ENCODE measurements around the gene CFAP97. TPM values are rescaled to one million over a fixed set of nuclear protein-coding genes. Genes with fewer than 3 reads are reported as not detected.

The CFAP97 gene
- total and polyA plus RNA-seq, 2 donors from 2014 or later = 8.0 to 39.4 TPM

DNA sequence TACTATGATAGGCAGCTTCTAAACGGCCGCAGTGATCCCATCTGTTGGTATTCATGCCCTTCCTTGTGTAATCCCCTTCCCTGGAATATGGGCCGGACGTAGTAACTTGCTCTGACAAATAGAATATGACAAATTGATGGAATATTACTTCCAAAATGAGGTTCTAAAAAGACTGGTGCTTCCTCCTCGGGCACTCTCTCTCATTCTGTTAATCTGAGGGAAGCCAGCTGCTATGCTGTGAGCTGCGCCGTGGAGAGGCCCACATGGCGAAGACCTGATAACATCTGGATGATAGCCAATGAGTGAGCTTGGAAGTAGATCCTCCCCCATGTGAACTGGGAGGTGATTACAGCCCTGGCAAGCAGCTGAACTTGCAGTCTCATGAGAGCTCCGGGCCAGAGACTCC is 88.0 kb downstream of the CFAP97 start:
- H3K4me1 ChIP-seq (ENCODE audit: control insufficient read depth in 2 of 3, insufficient read depth in 2 of 3, low read depth in 1 of 3, low read length in 3 of 3) = peaks cover 0 to 13% (median 9%) of the 10 kb centered on the region in 3 donors
- peak overlapping the region in 1 of 3 donors; percentile 29 for H3K4me3 ChIP-seq (ENCODE audit: low read length in 3 of 3)
- H3K27me3 ChIP-seq (ENCODE audit: control insufficient read depth, insufficient read depth, low read length) = no peaks in the 10 kb centered on the region
- H3K27ac ChIP-seq (ENCODE audit: low read depth in 2 of 2, low read length in 2 of 2) = peak overlapping the region; percentile 58 to 73
- H3K9me3 ChIP-seq (ENCODE audit: control insufficient read depth in 2 of 3, insufficient read depth in 1 of 3, low read length in 3 of 3) = no peaks in the 10 kb centered on the region
- intact Hi-C loops (cut with DNase I) = no loop called here
- no peak for FAIRE-seq
- DNase-seq = peak; percentile 87 to 96 (median 89)
- peak overlapping the region in 2 of 3 donors; percentile 37 to 62 for H3K9ac ChIP-seq (ENCODE audit: low read length in 3 of 3)
- H3K36me3 ChIP-seq (ENCODE audit: control insufficient read depth in 2 of 3, insufficient read depth in 3 of 3, low read length in 3 of 3) = no peaks in the 10 kb centered on the region
- TF ChIP-seq CTCF (IDR thresholded peaks at IDR 0.05; ENCODE audit: borderline replicate concordance, extremely low read depth, insufficient read depth) = no peak

GRCh38 chr4:185113340-185113739 is 90.5 kb downstream of the CFAP97 start:
- intact Hi-C loops (cut with DNase I) = no loop called here
- H3K27me3 ChIP-seq (ENCODE audit: control insufficient read depth, insufficient read depth, low read length) = no peaks in the 10 kb centered on the region
- DNase-seq = no peak
- peaks cover 0 to 19% (median 11%) of the 10 kb centered on the region in 3 donors for H3K4me1 ChIP-seq (ENCODE audit: control insufficient read depth in 2 of 3, insufficient read depth in 2 of 3, low read depth in 1 of 3, low read length in 3 of 3)
- no peak overlapping the region for H3K27ac ChIP-seq (ENCODE audit: low read depth in 2 of 2, low read length in 2 of 2)
- FAIRE-seq = no peak
- H3K9ac ChIP-seq (ENCODE audit: low read length in 3 of 3) = no peak overlapping the region
- TF ChIP-seq CTCF (IDR thresholded peaks at IDR 0.05; ENCODE audit: borderline replicate concordance, extremely low read depth, insufficient read depth) = no peak
- no peaks in the 10 kb centered on the region for H3K36me3 ChIP-seq (ENCODE audit: control insufficient read depth in 2 of 3, insufficient read depth in 3 of 3, low read length in 3 of 3)
- H3K4me3 ChIP-seq (ENCODE audit: low read length in 3 of 3) = no peak overlapping the region
- no peaks in the 10 kb centered on the region for H3K9me3 ChIP-seq (ENCODE audit: control insufficient read depth in 2 of 3, insufficient read depth in 1 of 3, low read length in 3 of 3)

DNA sequence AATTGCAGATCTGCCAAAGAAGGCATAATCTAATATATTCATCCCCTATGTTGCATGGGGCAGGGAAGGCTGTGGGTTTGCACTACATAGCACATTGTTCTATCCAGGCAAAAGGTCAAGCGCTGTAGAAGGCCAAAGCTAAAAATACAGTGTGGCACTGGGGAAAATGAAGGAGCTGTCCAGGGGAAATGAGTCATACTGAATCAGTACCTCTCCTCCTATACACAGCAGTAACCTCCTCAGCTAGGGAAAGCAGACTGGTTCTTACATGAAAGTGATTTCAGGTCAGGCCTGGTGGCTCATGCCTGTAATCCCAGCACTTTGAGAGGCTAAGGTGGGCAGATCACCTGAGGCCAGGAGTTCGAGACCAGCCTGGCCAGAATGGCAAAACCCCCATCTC is 91.7 kb downstream of the CFAP97 start:
- FAIRE-seq (no peak), DNase-seq (peak in 2 of 5 donors; percentile 38 to 51)
- Histone ChIP-seq H3K9me3 (ENCODE audit: control insufficient read depth in 2 of 3, insufficient read depth in 1 of 3, low read length in 3 of 3) (no peaks in the 10 kb centered on the region), H3K27ac (ENCODE audit: low read depth in 2 of 2, low read length in 2 of 2) (peak overlapping the region; percentile 49 to 77), H3K9ac (ENCODE audit: low read length in 3 of 3) (peak overlapping the region in 1 of 3 donors; percentile 30), H3K36me3 (ENCODE audit: control insufficient read depth in 2 of 3, insufficient read depth in 3 of 3, low read length in 3 of 3) (no peaks in the 10 kb centered on the region), H3K4me1 (ENCODE audit: control insufficient read depth in 2 of 3, insufficient read depth in 2 of 3, low read depth in 1 of 3, low read length in 3 of 3) (peaks cover 0 to 26% (median 13%) of the 10 kb centered on the region in 3 donors), H3K4me3 (ENCODE audit: low read length in 3 of 3) (no peak overlapping the region), H3K27me3 (ENCODE audit: control insufficient read depth, insufficient read depth, low read length) (no peaks in the 10 kb centered on the region)
- intact Hi-C loops (cut with DNase I) = no loop called here
- no peak for TF ChIP-seq CTCF (IDR thresholded peaks at IDR 0.05; ENCODE audit: borderline replicate concordance, extremely low read depth, insufficient read depth)

DNA sequence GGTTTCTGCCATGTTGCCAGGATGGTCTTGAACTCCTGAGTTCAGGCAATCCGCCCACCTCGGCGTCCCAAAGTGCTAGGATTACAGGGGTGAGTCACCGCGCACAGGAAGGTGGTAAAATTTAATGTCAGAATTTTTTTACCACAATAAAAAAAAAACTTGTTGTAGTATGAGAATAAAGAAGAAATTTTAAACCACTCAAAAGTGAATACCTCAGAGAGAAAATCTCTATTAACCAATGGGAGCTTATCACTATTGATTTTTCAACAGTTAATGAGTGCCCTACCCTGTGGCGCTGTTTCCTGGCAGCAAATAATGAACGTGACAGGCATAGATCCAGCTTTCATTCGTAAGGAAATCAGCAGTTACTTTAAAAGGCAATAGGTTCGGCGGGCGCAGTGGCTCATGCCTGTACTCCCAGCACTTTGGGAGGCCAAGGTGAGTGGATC is 93.4 kb downstream of the CFAP97 start:
- intact Hi-C loops (cut with DNase I) = no loop called here
- TF ChIP-seq CTCF (IDR thresholded peaks at IDR 0.05; ENCODE audit: borderline replicate concordance, extremely low read depth, insufficient read depth) = no peak
- H3K4me3 ChIP-seq (ENCODE audit: low read length in 3 of 3) = no peak overlapping the region
- H3K9ac ChIP-seq (ENCODE audit: low read length in 3 of 3) = no peak overlapping the region
- no peaks in the 10 kb centered on the region for H3K36me3 ChIP-seq (ENCODE audit: control insufficient read depth in 2 of 3, insufficient read depth in 3 of 3, low read length in 3 of 3)
- H3K27ac ChIP-seq (ENCODE audit: low read depth in 2 of 2, low read length in 2 of 2) = peak overlapping the region; percentile 38 to 66
- no peaks in the 10 kb centered on the region for H3K9me3 ChIP-seq (ENCODE audit: control insufficient read depth in 2 of 3, insufficient read depth in 1 of 3, low read length in 3 of 3)
- no peaks in the 10 kb centered on the region for H3K27me3 ChIP-seq (ENCODE audit: control insufficient read depth, insufficient read depth, low read length)
- H3K4me1 ChIP-seq (ENCODE audit: control insufficient read depth in 2 of 3, insufficient read depth in 2 of 3, low read depth in 1 of 3, low read length in 3 of 3) = peaks cover 0 to 23% (median 11%) of the 10 kb centered on the region in 3 donors
- FAIRE-seq (no peak), DNase-seq (no peak)

Measured in kidney (tissue), 14 donors.